Measurements from ENCODE around the gene NPIPA3.
"Not testable (repeated sequence)": the region's sequence is repeated elsewhere in the genome, so short reads cannot be mapped to it uniquely, and the experiment has no call there.

NPIPA3 gene

GRCh38 chr16:14703156-14704011 lies at the start of gene NPIPA3:
NPIPA3 (plus strand) TSS chr16:14703411; CDS start chr16:14708944, 5,533 bp downstream.
- DNase-seq (ENCODE audit: low spot score), result not testable (repeated sequence)

DNA sequence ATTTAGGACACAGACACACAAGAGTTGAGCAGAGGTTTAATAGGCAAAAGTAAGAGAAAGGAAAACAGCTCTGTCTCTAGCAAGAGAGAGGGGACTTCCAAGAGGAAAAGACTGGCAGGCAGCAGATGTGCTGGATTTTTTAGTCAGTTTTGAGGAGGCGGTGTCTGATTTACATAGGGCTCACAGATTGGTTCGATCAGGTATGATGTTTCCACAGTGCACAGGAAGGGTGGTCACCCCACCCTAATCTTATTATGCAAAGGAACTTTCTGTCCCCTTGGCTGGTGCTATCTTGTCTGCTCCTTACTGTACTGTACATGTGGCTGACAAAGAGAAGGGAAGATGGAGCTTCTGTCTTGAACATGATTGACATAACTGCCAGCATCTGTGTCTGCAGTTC lies 45.1 kb upstream of the NPIPA3 start:
- DNase-seq (ENCODE audit: low spot score), result no peak

DNA sequence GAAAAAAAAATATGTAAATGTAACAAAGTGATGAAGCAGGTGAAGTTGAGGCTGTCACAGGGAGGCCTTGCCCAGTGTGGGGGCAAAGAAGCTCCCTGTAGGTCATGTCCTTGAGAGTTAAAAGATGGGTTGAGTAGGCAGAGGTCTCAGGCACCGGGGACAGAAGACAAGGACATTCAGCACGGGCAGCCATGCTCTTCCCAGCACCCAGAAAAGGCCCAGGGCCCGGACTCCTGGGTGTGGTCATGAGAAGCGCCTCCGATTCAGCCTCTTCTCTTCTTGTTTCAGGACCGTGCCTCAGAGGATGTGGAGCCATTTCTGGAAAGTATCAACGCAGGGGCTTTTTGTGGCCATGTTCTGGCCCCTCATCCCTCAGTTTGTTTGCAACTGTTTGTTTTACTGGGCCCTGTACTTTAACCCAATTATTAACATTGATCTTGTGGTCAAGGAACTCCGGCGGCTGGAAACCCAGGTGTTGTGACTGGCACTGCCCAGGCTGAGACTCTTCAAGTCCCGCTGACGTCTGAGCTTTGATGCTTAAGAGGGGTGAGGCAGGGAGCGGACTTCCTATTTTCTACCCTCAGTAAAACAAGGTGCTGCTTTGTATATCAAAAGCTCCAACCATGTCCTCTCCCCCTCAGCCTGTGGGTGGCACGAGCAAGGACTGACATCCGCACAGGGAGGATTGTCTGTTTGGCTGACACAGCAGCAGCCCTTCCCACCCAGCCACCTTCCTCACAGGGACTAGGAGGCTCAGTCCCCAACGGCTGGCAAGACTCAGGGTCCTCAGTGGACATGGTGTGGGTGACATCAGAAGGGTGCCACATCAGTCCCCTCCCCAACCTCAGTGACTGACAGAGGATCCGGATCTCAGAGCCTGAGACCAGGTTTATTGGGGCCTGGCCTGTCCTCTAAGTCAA lies 35.6 kb upstream of the NPIPA3 start:
- no peak for DNase-seq (ENCODE audit: low spot score)

DNA sequence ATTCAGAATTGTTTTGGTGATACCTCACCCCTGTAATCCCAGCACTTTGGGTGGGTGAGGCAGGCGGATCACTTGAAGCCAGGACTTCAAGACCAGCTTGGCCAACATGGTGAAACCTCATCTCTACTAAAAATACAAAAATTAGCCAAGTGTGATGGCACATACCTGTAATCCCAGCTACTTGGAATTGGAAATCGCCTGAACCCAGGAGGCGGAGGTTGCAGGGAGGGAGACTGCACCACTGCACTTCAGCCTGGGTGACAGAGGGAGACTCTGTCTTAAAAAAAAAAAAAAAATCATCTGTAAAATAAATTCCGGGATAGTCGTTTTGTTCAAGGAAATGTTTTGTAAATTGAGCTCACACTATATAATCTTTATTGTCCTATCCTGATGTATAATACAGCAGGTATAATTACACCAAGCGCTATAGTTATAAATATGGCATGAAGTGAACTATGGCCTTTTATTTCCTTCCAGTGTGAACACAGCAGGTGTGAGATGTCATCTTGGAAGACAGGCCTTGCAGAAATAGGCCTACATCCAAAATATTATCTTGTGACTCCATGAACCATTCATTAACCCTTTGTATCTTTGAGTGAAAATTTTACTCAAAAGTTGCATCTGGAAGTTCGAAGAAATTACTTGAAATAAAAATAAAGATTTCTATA lies 34.5 kb upstream of the NPIPA3 start:
- no peak for DNase-seq (ENCODE audit: low spot score)

DNA sequence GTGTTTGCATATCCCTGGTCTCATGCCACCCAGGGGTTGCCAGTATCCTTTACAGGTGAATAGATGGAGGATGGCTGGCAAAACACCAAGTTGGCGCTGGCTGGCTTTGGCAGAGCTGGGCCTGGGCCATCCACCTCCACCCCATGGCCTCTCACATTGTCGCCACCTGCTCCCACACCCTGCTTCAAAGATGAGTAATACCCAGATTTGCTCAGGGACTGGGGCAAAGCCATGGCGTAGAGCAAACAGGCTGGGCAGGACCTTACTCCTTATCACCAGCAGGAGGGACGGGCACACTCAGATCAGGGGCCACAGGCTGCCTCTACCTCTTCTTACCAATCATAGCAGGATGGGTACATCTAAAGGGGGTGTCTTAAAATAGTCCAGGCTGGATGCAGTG lies 33.4 kb upstream of the NPIPA3 start:
- no peak for DNase-seq (ENCODE audit: low spot score)

DNA sequence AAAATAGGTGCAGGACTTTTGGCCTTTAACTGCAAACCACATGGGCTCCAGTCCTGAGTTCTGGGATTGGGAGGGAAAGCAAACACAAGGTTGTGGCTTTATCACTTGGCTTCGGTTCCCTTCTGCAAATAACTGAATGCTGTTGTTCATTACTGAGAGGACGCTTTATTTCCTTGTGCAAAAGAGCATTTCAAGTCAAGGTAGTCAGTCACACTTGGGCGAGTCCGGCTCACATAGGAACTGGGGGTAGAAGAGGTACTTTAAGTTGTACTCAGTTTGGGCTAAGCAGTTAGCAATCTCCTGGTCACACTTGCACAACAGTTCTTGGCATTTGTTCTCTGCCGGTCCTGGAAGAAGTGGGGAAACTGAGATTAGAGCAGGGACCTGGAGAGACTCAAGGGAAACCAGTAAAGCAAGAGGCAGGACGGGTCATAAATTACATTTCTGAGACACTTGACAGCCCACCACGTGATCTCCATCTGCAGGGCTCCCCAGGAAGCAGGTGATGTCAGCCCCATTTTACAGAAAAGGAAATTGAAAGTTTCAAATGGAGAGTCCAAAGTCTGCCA lies 30.7 kb upstream of the NPIPA3 start:
- DNase-seq (ENCODE audit: low spot score), result no peak

GRCh38 chr16:14676633-14677032 lies 26.6 kb upstream of the NPIPA3 start:
- DNase-seq (ENCODE audit: low spot score), result no peak

DNA sequence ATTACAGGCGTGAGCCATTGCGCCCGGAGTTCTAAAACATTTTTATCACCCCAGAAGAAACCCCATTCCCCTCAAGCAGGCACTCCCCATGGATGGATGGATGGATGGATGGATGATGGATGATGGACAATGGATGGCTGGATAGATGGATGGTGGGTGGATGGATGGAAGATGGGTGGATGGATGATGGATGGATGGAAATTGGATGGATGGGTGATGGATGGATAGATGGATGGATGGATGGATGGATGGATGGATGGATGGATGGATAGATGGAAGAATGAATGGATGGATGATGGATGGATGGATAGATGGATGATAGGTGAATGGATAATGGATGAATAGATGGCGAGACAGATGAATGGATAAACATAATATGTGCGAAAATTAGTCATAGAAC lies 25.6 kb upstream of the NPIPA3 start:
- DNase-seq (ENCODE audit: low spot score), result no peak

DNA sequence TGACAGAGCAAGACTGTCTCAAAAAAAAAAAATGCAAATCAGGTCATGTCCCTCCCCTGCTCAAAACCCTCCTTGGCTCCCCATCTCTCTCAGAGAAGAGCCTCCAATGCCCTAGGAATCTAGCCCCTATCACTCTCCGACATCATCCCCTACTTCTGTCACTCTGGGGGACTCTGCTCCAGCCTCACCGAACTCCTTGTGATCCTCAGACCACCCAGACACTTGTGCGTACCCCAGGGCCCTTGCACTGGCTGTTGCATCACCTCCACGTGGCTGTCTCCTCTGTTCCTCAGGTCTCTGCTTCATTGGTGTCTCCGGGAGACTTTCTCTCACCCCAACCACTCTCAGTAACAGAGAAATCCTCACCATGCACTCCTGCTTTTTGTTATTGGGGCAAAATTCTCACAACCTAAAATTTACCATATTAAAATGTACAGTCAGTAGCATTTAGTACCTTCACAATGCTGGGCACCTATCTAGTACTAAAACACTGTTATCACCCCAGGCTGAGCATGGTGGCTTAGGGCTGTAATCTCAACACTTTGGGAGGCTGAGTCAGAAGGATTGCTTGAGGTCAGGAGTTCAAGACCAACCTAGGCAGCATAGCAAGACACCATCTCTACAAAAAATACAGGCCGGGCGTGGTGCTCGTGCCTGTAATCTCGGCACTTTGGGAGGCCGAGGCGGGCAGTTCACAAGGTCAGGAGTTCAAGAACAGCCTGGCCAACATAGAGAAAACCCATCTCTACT lies 24.3 kb upstream of the NPIPA3 start:
- no peak for DNase-seq (ENCODE audit: low spot score)

DNA sequence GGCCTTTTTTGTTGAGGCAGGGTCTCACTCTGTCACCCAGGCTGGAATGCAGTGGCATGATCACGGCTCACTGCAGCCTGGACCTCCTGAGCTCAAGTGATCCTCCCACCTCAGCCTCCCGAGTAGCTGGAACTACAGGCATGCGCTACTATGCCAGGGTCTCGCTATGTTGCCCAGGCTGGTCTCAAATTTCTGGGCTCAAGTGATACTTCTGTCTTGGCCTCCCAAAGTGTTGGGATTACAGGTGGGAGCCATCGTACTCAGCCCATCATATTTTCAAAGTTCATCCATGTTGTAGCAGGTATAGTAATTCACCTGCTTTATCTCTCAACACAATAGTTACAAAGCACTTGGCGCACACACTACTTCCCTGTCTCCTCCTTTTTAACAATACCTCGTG lies 22.8 kb upstream of the NPIPA3 start:
- DNase-seq (ENCODE audit: low spot score), result not testable (repeated sequence)

- DNase-seq (ENCODE audit: low spot score), result no peak
Measured at GRCh38 chr16:14681115-14681514, 22.1 kb upstream of the NPIPA3 start.

DNA sequence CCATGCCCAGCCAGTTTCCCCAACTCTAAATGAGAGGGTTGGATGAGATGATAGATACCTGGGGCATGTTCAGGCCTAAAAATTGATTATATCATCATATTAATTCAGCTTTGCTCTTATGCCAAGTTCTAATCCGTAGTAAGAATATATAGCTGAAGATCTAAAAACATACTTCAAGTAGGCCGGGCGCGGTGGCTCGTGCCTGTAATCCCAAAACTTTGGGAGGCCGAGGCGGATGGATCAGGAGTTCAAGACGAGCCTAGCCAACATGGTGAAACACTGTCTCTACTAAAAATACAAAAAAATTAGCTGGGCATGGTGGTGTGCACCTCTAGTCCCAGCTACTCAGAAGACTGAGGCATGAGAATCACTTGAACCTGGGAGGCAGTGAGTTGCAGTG lies 21.1 kb upstream of the NPIPA3 start:
- no peak for DNase-seq (ENCODE audit: low spot score)

DNA sequence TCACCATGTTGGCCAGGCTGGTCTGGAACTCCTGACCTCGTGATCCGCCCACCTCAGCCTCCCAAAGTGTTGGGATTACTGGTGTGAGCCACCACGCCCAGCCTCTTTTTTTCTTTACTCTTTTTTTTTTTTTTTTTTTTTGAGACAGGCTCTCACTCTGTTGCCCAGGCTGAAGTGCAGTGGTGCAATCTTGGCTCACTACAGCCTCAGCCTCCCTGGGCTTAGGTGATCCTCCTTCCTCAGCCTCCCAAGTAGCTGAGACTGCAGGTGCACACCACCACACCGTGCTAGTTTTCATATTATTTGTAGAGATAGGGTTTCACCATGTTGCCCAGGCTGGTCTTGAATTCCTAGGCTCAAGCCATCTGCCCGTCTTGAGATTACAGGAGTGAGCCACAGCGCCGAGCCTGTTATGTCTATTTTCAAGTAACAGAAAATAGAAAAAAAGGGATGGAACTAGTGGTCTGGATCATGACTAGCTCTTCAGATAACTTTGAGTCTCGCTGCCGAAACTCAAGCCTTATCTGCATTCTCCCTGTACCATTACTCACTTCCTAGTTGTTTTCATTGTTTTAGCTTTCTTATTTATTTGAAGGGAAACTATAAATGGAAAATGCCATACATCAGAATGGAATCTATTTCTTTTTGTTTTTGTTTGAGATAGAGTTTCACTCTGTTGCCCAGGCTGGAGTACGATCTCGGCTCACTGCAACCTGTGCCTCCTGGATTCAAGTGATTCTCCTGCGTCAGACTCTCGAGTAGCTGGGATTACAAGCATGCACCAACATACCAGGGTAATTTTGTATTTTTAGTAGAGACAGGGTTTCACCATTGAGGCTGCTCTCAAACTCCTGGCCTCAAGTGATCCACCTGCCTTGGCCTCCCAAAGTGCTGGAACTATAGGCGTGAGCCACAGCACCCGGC lies 17.1 kb upstream of the NPIPA3 start:
- DNase-seq (ENCODE audit: low spot score), result not testable (repeated sequence)

DNA sequence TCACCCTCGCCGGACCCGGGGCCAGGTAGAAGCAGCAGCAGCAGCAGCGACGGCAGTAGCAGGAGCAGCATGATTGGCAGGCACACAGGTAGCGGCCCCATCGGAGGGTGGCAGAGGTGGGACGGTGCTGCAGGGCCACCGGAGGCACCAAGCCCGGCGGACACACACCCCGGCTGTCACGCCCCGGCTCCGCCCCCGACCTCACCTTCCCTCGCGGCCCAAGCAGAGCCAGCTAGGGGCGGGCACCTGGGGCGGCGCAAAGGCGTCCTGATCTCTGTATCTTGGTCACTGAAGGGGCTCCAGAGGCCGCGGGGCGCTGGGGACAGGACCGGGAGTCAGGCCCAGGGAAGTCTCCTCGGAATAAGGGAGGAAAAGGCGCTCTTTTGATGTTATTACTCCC lies 9.1 kb upstream of the NPIPA3 start, which contains the start of gene PLA2G10:
PLA2G10 (minus strand) TSS at position 180 of the 400 bp plus-strand sequence; CDS start at position 101, 79 bp downstream.
- not testable (repeated sequence) for DNase-seq (ENCODE audit: low spot score)

DNA sequence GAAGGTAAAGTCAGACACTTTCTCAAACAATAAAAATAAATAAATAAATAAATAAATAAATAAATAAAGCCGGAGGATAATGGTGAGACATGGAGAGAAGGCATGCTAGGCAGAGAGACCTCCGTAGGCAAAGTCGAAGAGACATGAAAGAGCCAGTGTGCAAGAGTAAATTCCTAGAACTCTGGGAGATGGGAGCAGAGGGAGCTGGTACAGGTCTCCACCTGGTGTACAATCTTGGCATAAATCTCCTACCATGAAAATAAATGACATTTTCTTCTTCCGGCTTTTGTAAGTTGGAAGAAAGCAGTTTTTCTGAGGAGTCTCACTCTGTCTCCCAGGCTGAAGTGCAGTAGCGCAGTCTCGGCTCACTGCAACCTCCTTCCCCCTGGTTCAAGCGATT lies 1.4 kb upstream of the NPIPA3 start:
- not testable (repeated sequence) for DNase-seq (ENCODE audit: low spot score)

GRCh38 chr16:14702672-14703071 lies 539 bp upstream of the NPIPA3 start:
- DNase-seq (ENCODE audit: low spot score), result not testable (repeated sequence)

DNA sequence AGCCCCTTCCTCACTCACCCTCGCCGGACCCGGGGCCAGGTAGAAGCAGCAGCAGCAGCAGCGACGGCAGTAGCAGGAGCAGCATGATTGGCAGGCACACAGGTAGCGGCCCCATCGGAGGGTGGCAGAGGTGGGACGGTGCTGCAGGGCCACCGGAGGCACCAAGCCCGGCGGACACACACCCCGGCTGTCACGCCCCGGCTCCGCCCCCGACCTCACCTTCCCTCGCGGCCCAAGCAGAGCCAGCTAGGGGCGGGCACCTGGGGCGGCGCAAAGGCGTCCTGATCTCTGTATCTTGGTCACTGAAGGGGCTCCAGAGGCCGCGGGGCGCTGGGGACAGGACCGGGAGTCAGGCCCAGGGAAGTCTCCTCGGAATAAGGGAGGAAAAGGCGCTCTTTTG lies 30.0 kb downstream of the NPIPA3 start:
- not testable (repeated sequence) for DNase-seq (ENCODE audit: low spot score)

DNA sequence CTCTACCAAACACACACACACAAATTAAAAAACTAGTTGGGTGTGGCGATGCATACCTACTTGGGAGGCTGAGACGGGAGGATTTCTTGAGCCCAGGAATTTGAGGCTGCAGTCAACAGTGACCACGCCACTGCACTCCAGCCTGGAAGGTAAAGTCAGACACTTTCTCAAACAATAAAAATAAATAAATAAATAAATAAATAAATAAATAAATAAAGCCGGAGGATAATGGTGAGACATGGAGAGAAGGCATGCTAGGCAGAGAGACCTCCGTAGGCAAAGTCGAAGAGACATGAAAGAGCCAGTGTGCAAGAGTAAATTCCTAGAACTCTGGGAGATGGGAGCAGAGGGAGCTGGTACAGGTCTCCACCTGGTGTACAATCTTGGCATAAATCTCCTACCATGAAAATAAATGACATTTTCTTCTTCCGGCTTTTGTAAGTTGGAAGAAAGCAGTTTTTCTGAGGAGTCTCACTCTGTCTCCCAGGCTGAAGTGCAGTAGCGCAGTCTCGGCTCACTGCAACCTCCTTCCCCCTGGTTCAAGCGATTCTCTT lies 37.7 kb downstream of the NPIPA3 start:
- DNase-seq (ENCODE audit: low spot score), result not testable (repeated sequence)

GRCh38 chr16:14741794-14742193 lies 38.6 kb downstream of the NPIPA3 start:
- not testable (repeated sequence) for DNase-seq (ENCODE audit: low spot score)

All from ecto neural progenitor cell (in vitro differentiated cells).